ENCODE measurements around the gene SNRNP48. TPM values are rescaled to one million over a fixed set of nuclear protein-coding genes. Genes with fewer than 3 reads are reported as not detected.

The SNRNP48 gene
- total RNA-seq, 2 donors from 2014 or later: 13.9 to 19.5 TPM

- H3K4me3 ChIP-seq (ENCODE audit: low read length): peak overlapping the region; percentile 90
- no peak overlapping the region for H3K27ac ChIP-seq (ENCODE audit: low read depth, low read length)
- Mint-ChIP-seq H3K4me1 (peaks cover 44% of the 10 kb centered on the region), H3K4me3 (peak overlapping the region; percentile 91), H3K9me3 (no peaks in the 10 kb centered on the region), H3K27ac (peak overlapping the region; percentile 93), H3K27me3 (ENCODE audit: insufficient read depth) (peaks cover 20% of the 10 kb centered on the region), H3K36me3 (ENCODE audit: low read depth) (peaks cover 10% of the 10 kb centered on the region)
- H3K4me1 ChIP-seq (ENCODE audit: control insufficient read depth, insufficient read depth, low read length): peaks cover 10% of the 10 kb centered on the region
- H3K9ac ChIP-seq (ENCODE audit: extremely low read depth, low read length, poor library complexity, severe bottlenecking): peak overlapping the region; percentile 83
- peak; percentile 93 for DNase-seq
- 0 to 1% methylated on average over 1 to 32 of the region's 32 CpGs for WGBS, 2 experiments (ENCODE audit: insufficient coverage in 1 of 2, insufficient read length in 1 of 2)
- TF ChIP-seq CTCF (conservative IDR thresholded peaks at IDR 0.05): no peak
- peaks cover 11% of the 10 kb centered on the region for H3K27me3 ChIP-seq (ENCODE audit: control insufficient read depth, insufficient read depth, low read length, poor library complexity, severe bottlenecking)
- no peaks in the 10 kb centered on the region for H3K9me3 ChIP-seq (ENCODE audit: control insufficient read depth, low read length)
- H3K36me3 ChIP-seq (ENCODE audit: control insufficient read depth, insufficient read depth, low read length): peaks cover 9% of the 10 kb centered on the region
Measured at GRCh38 chr6:7542874-7543624, 46.9 kb upstream of the SNRNP48 start.

GRCh38 chr6:7543789-7544424, 46.1 kb upstream of the SNRNP48 start:
- Histone ChIP-seq H3K4me1 (ENCODE audit: control insufficient read depth, insufficient read depth, low read length) (peaks cover 10% of the 10 kb centered on the region), H3K27me3 (ENCODE audit: control insufficient read depth, insufficient read depth, low read length, poor library complexity, severe bottlenecking) (peaks cover 11% of the 10 kb centered on the region), H3K9ac (ENCODE audit: extremely low read depth, low read length, poor library complexity, severe bottlenecking) (peak overlapping the region; percentile 83), H3K27ac (ENCODE audit: low read depth, low read length) (no peak overlapping the region), H3K9me3 (ENCODE audit: control insufficient read depth, low read length) (no peaks in the 10 kb centered on the region), H3K36me3 (ENCODE audit: control insufficient read depth, insufficient read depth, low read length) (peaks cover 9% of the 10 kb centered on the region), H3K4me3 (ENCODE audit: low read length) (peak overlapping the region; percentile 90)
- peak overlapping the region; percentile 94 for H3K27ac Mint-ChIP-seq
- peaks cover 48% of the 10 kb centered on the region for H3K4me1 Mint-ChIP-seq
- H3K36me3 Mint-ChIP-seq (ENCODE audit: low read depth): peaks cover 10% of the 10 kb centered on the region
- peak; percentile 72 for DNase-seq
- H3K4me3 Mint-ChIP-seq: peak overlapping the region; percentile 91
- H3K27me3 Mint-ChIP-seq (ENCODE audit: insufficient read depth): peaks cover 17% of the 10 kb centered on the region
- H3K9me3 Mint-ChIP-seq: no peaks in the 10 kb centered on the region
- no peak for TF ChIP-seq CTCF (conservative IDR thresholded peaks at IDR 0.05)
- 19 to 25% methylated on average over 7 to 12 of the region's 13 CpGs for WGBS, 2 experiments (ENCODE audit: insufficient coverage in 1 of 2, insufficient read length in 1 of 2)

GRCh38 chr6:7544597-7544996, 45.4 kb upstream of the SNRNP48 start:
- Mint-ChIP-seq H3K27me3 (ENCODE audit: insufficient read depth) (peaks cover 15% of the 10 kb centered on the region), H3K36me3 (ENCODE audit: low read depth) (peaks cover 11% of the 10 kb centered on the region), H3K27ac (peak overlapping the region; percentile 11), H3K4me1 (peaks cover 48% of the 10 kb centered on the region), H3K4me3 (peak overlapping the region; percentile 91), H3K9me3 (no peaks in the 10 kb centered on the region)
- peak overlapping the region; percentile 83 for H3K9ac ChIP-seq (ENCODE audit: extremely low read depth, low read length, poor library complexity, severe bottlenecking)
- H3K27me3 ChIP-seq (ENCODE audit: control insufficient read depth, insufficient read depth, low read length, poor library complexity, severe bottlenecking): peaks cover 9% of the 10 kb centered on the region
- H3K27ac ChIP-seq (ENCODE audit: low read depth, low read length): no peak overlapping the region
- no peak for TF ChIP-seq CTCF (conservative IDR thresholded peaks at IDR 0.05)
- 35% methylated on average over 3 of the region's 3 CpGs; no CpG with 5 or more reads in 1 of the 2 experiments for WGBS, 2 experiments (ENCODE audit: insufficient coverage in 1 of 2, insufficient read length in 1 of 2)
- H3K36me3 ChIP-seq (ENCODE audit: control insufficient read depth, insufficient read depth, low read length): peaks cover 11% of the 10 kb centered on the region
- H3K9me3 ChIP-seq (ENCODE audit: control insufficient read depth, low read length): no peaks in the 10 kb centered on the region
- DNase-seq: no peak
- peak overlapping the region; percentile 90 for H3K4me3 ChIP-seq (ENCODE audit: low read length)
- H3K4me1 ChIP-seq (ENCODE audit: control insufficient read depth, insufficient read depth, low read length): peaks cover 10% of the 10 kb centered on the region
